PC-9 (cell line): ENCODE measurements around the gene RNF212. TPM values are rescaled to one million over a fixed set of nuclear protein-coding genes. Genes with fewer than 3 reads are reported as not detected.

Experiments
- BruUV-seq: library from RNA; stranded (reverse); fragments of 400-500 nt; replicated peaks from 2 replicates; lab custom pipeline; 2021; lab: Mats Ljungman, UMichigan
- CTCF ChIA-PET: fragments of 300-600 bp; sonication (Branson Sonifier 250); formaldehyde crosslinking; loops from one replicate; lab custom pipeline; 2022; ENCODE audit warnings: antibody characterized with exemption; lab: Charles Lee
- POLR2A ChIA-PET: fragments of 300-600 bp; sonication (Branson Sonifier 250); formaldehyde crosslinking; loops from one replicate; lab custom pipeline; 2022; ENCODE audit warnings: antibody characterized with exemption; ENCODE audit not compliant: unreplicated experiment; lab: Charles Lee
- DNase-seq, 2 experiments: peaks; one replicate each; pipeline versions ENCODE4 v3.0.0 to v3.0.0-alpha.2; 2015 to 2022; ENCODE audit warnings: mixed read lengths in 1 of 2
- H2AFZ ChIP-seq: fragments of 200-600 bp; sonication (generic); 2 replicates; pipeline ENCODE4 v1.8.1; 2017; ENCODE audit warnings: antibody characterized with exemption
- H3F3A ChIP-seq: fragments of 200-600 bp; sonication (generic); 2 replicates; pipeline ENCODE4 v1.8.1; 2017; ENCODE audit warnings: antibody characterized with exemption, mild to moderate bottlenecking, low read depth; ENCODE audit not compliant: insufficient read depth
- H3K27ac ChIP-seq: fragments of 200-600 bp; sonication (generic); 2 replicates; pipeline ENCODE4 v1.6.1; 2016; ENCODE audit warnings: mixed run types
- H3K27me3 ChIP-seq: fragments of 200-600 bp; sonication (generic); 2 replicates; pipeline ENCODE4 v1.6.1; 2016; ENCODE audit warnings: low read depth, mixed run types; ENCODE audit not compliant: insufficient read depth
- H3K36me3 ChIP-seq: fragments of 200-600 bp; sonication (generic); 2 replicates; pipeline ENCODE4 v1.6.1; 2016; ENCODE audit warnings: low read depth, mixed run types
- H3K4me1 ChIP-seq: fragments of 200-600 bp; sonication (generic); replicated peaks from 2 replicates; pipeline ENCODE4 v1.6.1; 2016; ENCODE audit warnings: mixed run types; ENCODE audit not compliant: insufficient read depth
- H3K4me2 ChIP-seq: fragments of 200-600 bp; sonication (generic); 2 replicates; pipeline ENCODE4 v1.6.1; 2017; ENCODE audit warnings: mixed run types
- H3K4me3 ChIP-seq: fragments of 200-600 bp; sonication (generic); 2 replicates; pipeline ENCODE4 v1.6.1; 2016; ENCODE audit warnings: mixed run types
- H3K79me2 ChIP-seq: fragments of 200-600 bp; sonication (generic); 2 replicates; pipeline ENCODE4 v1.6.1; 2017; ENCODE audit warnings: low read depth, mixed run types
- H3K9me2 ChIP-seq: fragments of 200-600 bp; sonication (generic); 2 replicates; pipeline ENCODE4 v1.8.1; 2017; ENCODE audit warnings: mild to moderate bottlenecking; ENCODE audit not compliant: insufficient read depth
- H3K9me3 ChIP-seq: fragments of 200-600 bp; sonication (generic); 2 replicates; pipeline ENCODE4 v1.8.1; 2016; ENCODE audit warnings: low read depth; ENCODE audit not compliant: insufficient read depth
- H4K20me1 ChIP-seq: fragments of 200-600 bp; sonication (generic); 2 replicates; pipeline ENCODE4 v1.8.1; 2017; ENCODE audit not compliant: insufficient read depth
- EZH2 ChIP-seq: fragments of 200-600 bp; sonication (generic); IDR thresholded peaks from 2 replicates; pipeline ENCODE4 v1.8.0; 2017; ENCODE audit warnings: antibody characterized with exemption, low read depth
- intact Hi-C: fragments of 100-400 bp; cut with micrococcal nuclease; formaldehyde crosslinking; loops from one replicate; pipeline ENCODE4 v1.10.0; 2022; ENCODE audit not compliant: unreplicated experiment
- total RNA-seq: library from RNA; stranded (reverse); gene quantifications from 2 replicates; pipeline ENCODE4 v1.2.3, GENCODE V29; 2021
- TF ChIP-seq, protein P1 (sequence below): fragments of 200-600 bp; sonication (generic); conservative IDR thresholded peaks from 2 replicates; pipeline ENCODE4 v1.6.1; 2017; ENCODE audit warnings: mixed run types, antibody characterized with exemption, mild to moderate bottlenecking, moderate library complexity

Gene RNF212
- total RNA-seq, 1 experiment from 2014 or later, result 4.2 TPM

DNA sequence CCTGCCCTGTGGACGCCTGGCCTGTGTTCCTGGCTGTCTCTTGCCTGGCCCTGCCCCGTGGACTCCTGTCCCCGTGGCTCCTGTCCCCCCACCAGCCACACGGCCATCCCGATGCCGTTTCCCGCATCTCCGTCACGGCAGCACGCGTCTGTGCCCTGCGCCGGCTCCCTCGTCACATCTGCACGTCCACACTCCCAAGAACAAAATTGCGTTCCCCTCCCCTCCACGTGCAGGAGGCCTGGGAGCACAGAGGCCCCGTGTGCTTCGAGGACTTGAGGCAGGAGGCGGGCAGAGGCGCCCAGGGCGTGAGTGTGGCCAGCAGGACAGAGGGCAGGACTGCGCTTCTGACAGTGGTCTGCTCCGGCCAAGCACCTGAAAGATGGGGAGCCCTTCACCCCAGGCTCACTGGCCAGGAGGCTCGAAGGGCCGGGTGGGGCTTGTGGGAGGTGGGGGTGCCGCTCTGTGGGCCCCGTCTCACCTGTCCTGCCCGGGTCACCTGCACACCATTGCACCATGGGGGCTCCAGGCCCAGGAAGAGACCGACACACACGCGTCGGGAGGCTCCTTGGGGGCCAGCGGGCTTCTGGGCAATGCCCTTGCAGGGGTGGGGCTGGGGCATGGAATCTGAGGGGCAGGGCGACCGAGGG is 84.7 kb downstream of the RNF212 start:
- no peak for DNase-seq
- ChIA-PET CTCF (no interaction called here), POLR2A (no interaction called here)
- Histone ChIP-seq H3K4me1 (no peaks in the 10 kb centered on the region), H2AFZ (no peak overlapping the region), H3K36me3 (no peaks in the 10 kb centered on the region), H4K20me1 (no peaks in the 10 kb centered on the region), H3K9me2 (no peaks in the 10 kb centered on the region), H3K4me3 (no peak overlapping the region), H3K27me3 (peaks cover 19% of the 10 kb centered on the region), H3K9me3 (no peaks in the 10 kb centered on the region), H3K27ac (no peak overlapping the region), H3K79me2 (no peaks in the 10 kb centered on the region), H3F3A (peaks cover 20% of the 10 kb centered on the region; the same call in 1 of the 2 replicates), H3K4me2 (no peak overlapping the region)
- BruUV-seq, result no TSS peak
- intact Hi-C loops, result no loop called here
- TF ChIP-seq, protein P1, sequence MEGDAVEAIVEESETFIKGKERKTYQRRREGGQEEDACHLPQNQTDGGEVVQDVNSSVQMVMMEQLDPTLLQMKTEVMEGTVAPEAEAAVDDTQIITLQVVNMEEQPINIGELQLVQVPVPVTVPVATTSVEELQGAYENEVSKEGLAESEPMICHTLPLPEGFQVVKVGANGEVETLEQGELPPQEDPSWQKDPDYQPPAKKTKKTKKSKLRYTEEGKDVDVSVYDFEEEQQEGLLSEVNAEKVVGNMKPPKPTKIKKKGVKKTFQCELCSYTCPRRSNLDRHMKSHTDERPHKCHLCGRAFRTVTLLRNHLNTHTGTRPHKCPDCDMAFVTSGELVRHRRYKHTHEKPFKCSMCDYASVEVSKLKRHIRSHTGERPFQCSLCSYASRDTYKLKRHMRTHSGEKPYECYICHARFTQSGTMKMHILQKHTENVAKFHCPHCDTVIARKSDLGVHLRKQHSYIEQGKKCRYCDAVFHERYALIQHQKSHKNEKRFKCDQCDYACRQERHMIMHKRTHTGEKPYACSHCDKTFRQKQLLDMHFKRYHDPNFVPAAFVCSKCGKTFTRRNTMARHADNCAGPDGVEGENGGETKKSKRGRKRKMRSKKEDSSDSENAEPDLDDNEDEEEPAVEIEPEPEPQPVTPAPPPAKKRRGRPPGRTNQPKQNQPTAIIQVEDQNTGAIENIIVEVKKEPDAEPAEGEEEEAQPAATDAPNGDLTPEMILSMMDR, result no peak
- TF ChIP-seq EZH2, result no peak

DNA sequence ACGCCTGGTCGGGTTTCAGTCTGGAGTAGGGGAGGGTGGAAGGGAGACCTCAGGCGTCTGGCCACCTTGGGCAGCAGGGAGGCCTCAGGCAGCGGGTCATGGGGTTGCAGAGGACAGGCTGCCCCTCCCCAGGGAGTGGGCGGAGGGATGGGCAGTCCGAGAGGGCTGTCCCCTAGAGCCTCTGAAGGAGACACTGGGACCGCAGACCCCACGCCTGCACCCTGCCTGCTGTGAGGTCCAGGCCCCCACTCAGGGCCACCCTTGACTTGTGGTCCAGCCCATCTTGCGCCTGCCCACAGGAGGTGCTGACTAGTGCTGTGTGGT is 85.5 kb downstream of the RNF212 start:
- Histone ChIP-seq H3K4me3 (no peak overlapping the region), H3K9me3 (no peaks in the 10 kb centered on the region), H3F3A (peaks cover 20% of the 10 kb centered on the region; the same call in 1 of the 2 replicates), H3K4me2 (no peak overlapping the region), H3K36me3 (no peaks in the 10 kb centered on the region), H3K27ac (no peak overlapping the region), H3K9me2 (no peaks in the 10 kb centered on the region), H2AFZ (no peak overlapping the region), H3K4me1 (no peaks in the 10 kb centered on the region), H3K27me3 (peaks cover 16% of the 10 kb centered on the region), H3K79me2 (no peaks in the 10 kb centered on the region), H4K20me1 (no peaks in the 10 kb centered on the region)
- CTCF ChIA-PET, result no interaction called here
- BruUV-seq, result TSS peak; percentile 9
- intact Hi-C loops, result no loop called here
- DNase-seq, result no peak
- POLR2A ChIA-PET, result no interaction called here
- TF ChIP-seq, protein P1, result no peak
- no peak for TF ChIP-seq EZH2

DNA sequence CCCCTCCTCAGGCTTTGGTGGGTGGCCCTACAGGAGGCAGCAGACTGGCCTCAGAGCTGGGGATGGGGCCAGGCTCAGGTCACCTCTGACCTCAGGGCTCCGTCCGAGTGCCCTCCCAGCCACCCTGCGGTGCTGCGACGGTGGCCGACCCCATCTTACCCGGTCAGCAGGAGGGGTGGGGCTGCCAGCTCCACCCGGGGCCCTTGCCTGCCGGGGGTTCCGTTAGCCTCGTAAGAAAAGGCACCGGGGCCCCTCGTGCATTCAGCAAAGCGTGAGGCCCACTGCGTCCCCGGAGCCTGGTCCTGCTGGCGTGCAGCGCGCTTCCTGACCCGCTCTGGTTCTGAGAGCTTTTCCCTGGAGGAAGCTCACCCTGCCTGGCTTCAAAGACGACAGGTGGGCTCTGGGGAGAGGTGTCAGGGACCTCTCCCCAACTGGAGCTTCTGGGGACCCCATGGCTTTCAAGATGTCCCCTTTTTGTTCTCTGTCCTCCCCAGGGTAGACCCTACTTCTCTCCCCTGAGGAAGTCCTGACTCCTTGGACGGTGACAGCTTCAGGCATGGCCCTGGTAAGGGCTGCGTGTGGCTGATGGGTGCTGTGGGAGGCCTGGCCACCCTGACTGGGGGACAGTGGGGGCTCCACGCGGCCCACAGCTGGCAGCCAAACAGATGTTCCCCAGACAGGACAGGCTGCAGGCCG is 86.0 kb downstream of the RNF212 start:
- BruUV-seq, result no TSS peak
- Histone ChIP-seq H3K79me2 (no peaks in the 10 kb centered on the region), H3K27me3 (peaks cover 10% of the 10 kb centered on the region), H3K9me2 (no peaks in the 10 kb centered on the region), H3K4me3 (no peak overlapping the region), H3K9me3 (no peaks in the 10 kb centered on the region), H3F3A (peaks cover 20% of the 10 kb centered on the region; the same call in 1 of the 2 replicates), H3K27ac (no peak overlapping the region), H3K36me3 (no peaks in the 10 kb centered on the region), H3K4me2 (no peak overlapping the region), H2AFZ (no peak overlapping the region), H4K20me1 (no peaks in the 10 kb centered on the region), H3K4me1 (no peaks in the 10 kb centered on the region)
- TF ChIP-seq EZH2, result no peak
- TF ChIP-seq, protein P1, result no peak
- ChIA-PET POLR2A (no interaction called here), CTCF (no interaction called here)
- intact Hi-C loops, result no loop called here
- DNase-seq, result no peak
